ENCODE data around the gene TUBGCP6.

Gene TUBGCP6

DNA sequence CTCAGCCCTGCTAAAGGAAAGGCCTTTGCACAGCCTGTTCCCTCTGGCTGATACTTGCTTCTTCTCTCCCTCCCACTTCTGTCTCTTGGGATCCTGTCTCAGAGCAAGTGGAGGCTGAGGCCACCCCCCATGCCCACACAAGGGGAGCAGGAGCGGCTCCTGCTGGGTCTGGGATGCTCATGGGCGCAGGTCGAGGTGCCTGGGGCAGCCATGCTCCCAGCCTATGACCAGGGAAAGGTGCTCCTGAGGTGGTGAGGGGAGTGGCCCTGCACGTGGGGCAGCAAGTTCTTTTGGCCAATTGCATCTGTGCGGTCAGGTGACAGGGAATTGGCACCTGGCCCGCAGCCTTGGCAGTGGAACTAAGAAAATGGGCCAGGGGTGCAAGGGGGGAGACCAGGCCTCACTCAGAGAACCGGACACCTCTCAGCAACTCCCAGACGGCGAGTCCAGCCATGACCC is 23.9 kb upstream of the TUBGCP6 start:
- POLR2A ChIA-PET, result interaction anchor here (0.6 kb wide), 1 partner anchor 16 kb away, joined by 3 read pairs; no protein-coding TSS in a partner anchor
- CTCF ChIA-PET, result interaction anchor here (0.7 kb wide), 1 partner anchor 58 kb away, joined by 3 read pairs; no protein-coding TSS in a partner anchor
- no peak for DNase-seq (ENCODE audit: extremely low spot score)
- TF ChIP-seq LEF1 (IDR thresholded peaks at IDR 0.05; ENCODE audit: borderline replicate concordance) (no peak), FOXA1 (IDR thresholded peaks at IDR 0.05) (no peak), HDGF (IDR thresholded peaks at IDR 0.05; ENCODE audit: borderline replicate concordance) (no peak), CTBP1 (IDR thresholded peaks at IDR 0.05; ENCODE audit: borderline replicate concordance) (no peak), ARNT (IDR thresholded peaks at IDR 0.05) (no peak), SUZ12 (IDR thresholded peaks at IDR 0.05) (no peak), ZNF384 (IDR thresholded peaks at IDR 0.05) (no peak), FOXK2 (IDR thresholded peaks at IDR 0.05) (no peak), BHLHE40 (IDR thresholded peaks at IDR 0.05; ENCODE audit: borderline replicate concordance) (no peak), PKNOX1 (IDR thresholded peaks at IDR 0.05) (no peak), SP1 (IDR thresholded peaks at IDR 0.05) (no peak)

DNA sequence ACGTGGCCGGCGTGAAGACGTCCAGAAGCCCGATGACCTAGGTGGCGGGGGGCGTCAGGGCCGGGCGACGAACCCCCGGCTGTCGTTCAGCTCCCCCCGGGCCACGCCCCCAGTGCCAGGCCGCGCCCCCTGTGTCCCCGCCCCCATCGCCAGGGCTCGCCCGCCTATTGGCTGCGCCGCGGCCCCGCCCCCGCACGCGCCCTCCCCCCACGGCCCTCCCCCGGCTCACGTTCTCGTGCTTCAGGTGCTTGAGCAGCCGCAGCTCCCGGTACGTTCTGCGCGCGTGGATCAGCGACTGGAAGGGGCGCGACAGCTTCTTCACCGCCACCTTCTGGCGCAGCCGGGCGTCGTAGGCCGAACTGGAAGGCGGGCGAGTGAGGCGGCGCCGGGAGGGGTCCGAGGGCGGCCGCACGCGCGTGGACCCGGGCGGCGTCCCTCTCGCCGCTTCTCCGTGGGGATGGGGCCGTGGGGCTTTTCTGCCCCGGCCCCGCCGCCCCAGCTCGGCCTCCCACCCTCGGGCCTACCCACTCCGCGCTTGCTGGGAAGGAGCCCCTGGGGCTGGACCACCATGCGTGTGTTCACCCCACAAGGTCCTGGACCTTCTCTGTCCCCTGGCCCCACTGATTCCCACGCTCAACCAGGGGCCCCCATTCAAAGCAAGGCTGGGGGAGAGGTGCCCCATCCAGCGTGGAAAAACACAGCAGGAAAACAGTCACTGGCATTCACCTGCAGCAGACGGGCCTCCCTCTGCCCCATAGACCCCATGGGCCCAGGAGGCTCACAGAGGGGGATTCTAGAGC is 23.0 kb upstream of the TUBGCP6 start:
- ChIA-PET POLR2A (interaction anchor here (2.0 kb wide), 1 partner anchor 19 kb away, joined by 4 read pairs; no protein-coding TSS in a partner anchor), CTCF (interaction anchor here (0.7 kb wide), 1 partner anchor 59 kb away, joined by 3 read pairs; no protein-coding TSS in a partner anchor)
- DNase-seq (ENCODE audit: extremely low spot score), result no peak
- TF ChIP-seq SP1 (IDR thresholded peaks at IDR 0.05), result no peak
- TF ChIP-seq NFRKB (IDR thresholded peaks at IDR 0.05), result no peak
- no peak for TF ChIP-seq SUZ12 (IDR thresholded peaks at IDR 0.05)
- no peak for TF ChIP-seq BHLHE40 (IDR thresholded peaks at IDR 0.05; ENCODE audit: borderline replicate concordance)
- TF ChIP-seq LEF1 (IDR thresholded peaks at IDR 0.05; ENCODE audit: borderline replicate concordance), result no peak

- POLR2A ChIA-PET, result interaction anchor here (2.0 kb wide), 1 partner anchor 18 kb away, joined by 4 read pairs; no protein-coding TSS in a partner anchor
- DNase-seq (ENCODE audit: extremely low spot score), result no peak
- CTCF ChIA-PET, result no interaction called here
- TF ChIP-seq BHLHE40 (IDR thresholded peaks at IDR 0.05; ENCODE audit: borderline replicate concordance) (no peak), FOXM1 (IDR thresholded peaks at IDR 0.05; ENCODE audit: borderline replicate concordance) (no peak), PKNOX1 (IDR thresholded peaks at IDR 0.05) (no peak), ZNF384 (IDR thresholded peaks at IDR 0.05) (no peak), SP1 (IDR thresholded peaks at IDR 0.05) (no peak), FOXK2 (IDR thresholded peaks at IDR 0.05) (no peak), SUZ12 (IDR thresholded peaks at IDR 0.05) (no peak), ARNT (IDR thresholded peaks at IDR 0.05) (no peak), HDGF (IDR thresholded peaks at IDR 0.05; ENCODE audit: borderline replicate concordance) (no peak), NFRKB (IDR thresholded peaks at IDR 0.05) (no peak), TARDBP (IDR thresholded peaks at IDR 0.05) (no peak), ELF4 (IDR thresholded peaks at IDR 0.05) (no peak), FOXA1 (IDR thresholded peaks at IDR 0.05) (no peak)
These were observed 22.2 kb upstream of the TUBGCP6 start for GRCh38 chr22:50266994-50267393.

DNA sequence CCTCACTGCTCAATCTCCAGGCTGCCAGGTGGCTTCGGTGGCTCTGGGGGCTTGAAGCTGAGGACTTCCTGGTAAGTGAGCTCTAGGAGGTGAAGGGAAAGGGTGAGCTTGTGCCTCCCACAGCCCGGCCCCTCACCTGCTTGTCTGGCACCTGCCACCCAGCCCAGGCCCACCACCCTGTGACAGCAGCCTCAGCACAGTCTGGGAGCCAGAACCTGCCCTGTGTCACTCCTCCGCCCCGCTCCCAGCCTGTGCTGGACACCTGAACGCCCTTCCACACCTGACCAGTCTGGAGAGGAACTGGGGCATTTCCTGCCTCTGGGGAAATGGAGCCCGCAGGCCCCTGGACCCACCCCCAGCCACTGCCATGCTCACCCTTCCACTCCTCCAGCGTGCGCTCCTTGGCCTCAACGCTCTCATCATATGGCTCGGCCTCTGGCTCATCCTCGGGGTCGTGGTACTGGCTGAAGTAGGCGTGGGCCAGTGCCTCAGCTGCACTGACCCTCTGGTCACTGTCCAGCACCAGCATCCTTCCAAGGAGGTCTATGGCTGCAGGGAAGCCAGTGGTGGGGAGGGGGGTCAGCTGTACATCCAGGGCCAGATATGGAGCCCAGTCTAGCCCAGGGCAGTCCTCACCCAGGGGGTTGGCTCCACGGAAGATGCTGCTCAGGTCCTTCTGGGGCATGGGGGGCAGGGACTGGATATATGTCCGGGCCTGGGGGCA is 20.3 kb upstream of the TUBGCP6 start:
- DNase-seq (ENCODE audit: extremely low spot score), result no peak
- ChIA-PET CTCF (no interaction called here), POLR2A (no interaction called here)
- TF ChIP-seq HDGF (IDR thresholded peaks at IDR 0.05; ENCODE audit: borderline replicate concordance) (no peak), SUZ12 (IDR thresholded peaks at IDR 0.05) (no peak), LEF1 (IDR thresholded peaks at IDR 0.05; ENCODE audit: borderline replicate concordance) (no peak), ZNF384 (IDR thresholded peaks at IDR 0.05) (no peak), FOXM1 (IDR thresholded peaks at IDR 0.05; ENCODE audit: borderline replicate concordance) (no peak), SP1 (IDR thresholded peaks at IDR 0.05) (no peak), BHLHE40 (IDR thresholded peaks at IDR 0.05; ENCODE audit: borderline replicate concordance) (no peak), FOXA1 (IDR thresholded peaks at IDR 0.05) (no peak), FOXK2 (IDR thresholded peaks at IDR 0.05) (no peak), ARNT (IDR thresholded peaks at IDR 0.05) (no peak), NFRKB (IDR thresholded peaks at IDR 0.05) (no peak), CTBP1 (IDR thresholded peaks at IDR 0.05; ENCODE audit: borderline replicate concordance) (no peak), ELF4 (IDR thresholded peaks at IDR 0.05) (no peak), PKNOX1 (IDR thresholded peaks at IDR 0.05) (no peak), TARDBP (IDR thresholded peaks at IDR 0.05) (no peak), L3MBTL2 (conservative IDR thresholded peaks at IDR 0.05) (no peak)

- TF ChIP-seq HDGF (IDR thresholded peaks at IDR 0.05; ENCODE audit: borderline replicate concordance), result no peak
- TF ChIP-seq LEF1 (IDR thresholded peaks at IDR 0.05; ENCODE audit: borderline replicate concordance), result no peak
- TF ChIP-seq PKNOX1 (IDR thresholded peaks at IDR 0.05), result no peak
- TF ChIP-seq BHLHE40 (IDR thresholded peaks at IDR 0.05; ENCODE audit: borderline replicate concordance), result no peak
- TF ChIP-seq ARNT (IDR thresholded peaks at IDR 0.05), result no peak
- TF ChIP-seq FOXA1 (IDR thresholded peaks at IDR 0.05), result no peak
- TF ChIP-seq SP1 (IDR thresholded peaks at IDR 0.05), result no peak
- ChIA-PET POLR2A (interaction anchor here (1.2 kb wide), 1 partner anchor 7 kb away, joined by 3 read pairs; no protein-coding TSS in a partner anchor), CTCF (interaction anchor here (0.9 kb wide), 1 partner anchor 13 kb away, joined by 3 read pairs; the partner anchor contains the start of gene HDAC10)
- DNase-seq (ENCODE audit: extremely low spot score), result no peak
These were observed 19.4 kb upstream of the TUBGCP6 start for GRCh38 chr22:50264104-50264745.
